Fibroblast of mammary gland (primary cell): ENCODE results near the gene COL16A1.

Experiments used
- DNase-seq: peaks from one replicate; pipeline ENCODE4 v3.0.0-alpha.2; 2010; ENCODE audit warnings: low read depth
- H3K4me3 ChIP-seq: 2 replicates; pipeline ENCODE4 v1.5.1; 2011; ENCODE audit warnings: low read depth, mild to moderate bottlenecking, low read length, moderate library complexity; ENCODE audit not compliant: control insufficient read depth
- TF ChIP-seq, protein P1 (sequence below): conservative IDR thresholded peaks from 2 replicates; pipeline ENCODE4 v1.5.1; 2011; ENCODE audit warnings: low read depth, low read length, inconsistent platforms; ENCODE audit not compliant: control insufficient read depth, insufficient read depth

The COL16A1 gene

DNA sequence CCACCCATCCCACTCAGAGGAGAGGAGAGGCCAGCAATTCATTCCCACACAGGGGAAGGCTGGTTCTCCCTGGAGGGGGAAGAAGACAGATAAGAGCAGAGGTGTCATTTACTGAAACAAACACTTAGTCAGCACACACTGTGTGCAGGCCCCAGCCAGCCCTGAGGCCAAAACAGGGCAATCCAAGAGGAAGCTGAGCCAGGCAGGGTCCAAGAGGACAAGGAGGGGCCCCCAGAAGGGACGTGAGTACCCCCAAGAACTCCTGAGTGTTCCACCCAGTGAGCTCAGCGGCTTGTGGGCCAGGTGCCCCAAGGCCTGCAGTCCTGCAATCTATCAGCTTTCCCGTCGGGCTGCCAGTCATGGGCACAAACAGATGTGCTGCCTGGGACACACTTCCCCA, 44.5 kb upstream of the COL16A1 start:
- DNase-seq = no peak
- TF ChIP-seq, protein P1, sequence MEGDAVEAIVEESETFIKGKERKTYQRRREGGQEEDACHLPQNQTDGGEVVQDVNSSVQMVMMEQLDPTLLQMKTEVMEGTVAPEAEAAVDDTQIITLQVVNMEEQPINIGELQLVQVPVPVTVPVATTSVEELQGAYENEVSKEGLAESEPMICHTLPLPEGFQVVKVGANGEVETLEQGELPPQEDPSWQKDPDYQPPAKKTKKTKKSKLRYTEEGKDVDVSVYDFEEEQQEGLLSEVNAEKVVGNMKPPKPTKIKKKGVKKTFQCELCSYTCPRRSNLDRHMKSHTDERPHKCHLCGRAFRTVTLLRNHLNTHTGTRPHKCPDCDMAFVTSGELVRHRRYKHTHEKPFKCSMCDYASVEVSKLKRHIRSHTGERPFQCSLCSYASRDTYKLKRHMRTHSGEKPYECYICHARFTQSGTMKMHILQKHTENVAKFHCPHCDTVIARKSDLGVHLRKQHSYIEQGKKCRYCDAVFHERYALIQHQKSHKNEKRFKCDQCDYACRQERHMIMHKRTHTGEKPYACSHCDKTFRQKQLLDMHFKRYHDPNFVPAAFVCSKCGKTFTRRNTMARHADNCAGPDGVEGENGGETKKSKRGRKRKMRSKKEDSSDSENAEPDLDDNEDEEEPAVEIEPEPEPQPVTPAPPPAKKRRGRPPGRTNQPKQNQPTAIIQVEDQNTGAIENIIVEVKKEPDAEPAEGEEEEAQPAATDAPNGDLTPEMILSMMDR = no peak
- H3K4me3 ChIP-seq = no peak overlapping the region

DNA sequence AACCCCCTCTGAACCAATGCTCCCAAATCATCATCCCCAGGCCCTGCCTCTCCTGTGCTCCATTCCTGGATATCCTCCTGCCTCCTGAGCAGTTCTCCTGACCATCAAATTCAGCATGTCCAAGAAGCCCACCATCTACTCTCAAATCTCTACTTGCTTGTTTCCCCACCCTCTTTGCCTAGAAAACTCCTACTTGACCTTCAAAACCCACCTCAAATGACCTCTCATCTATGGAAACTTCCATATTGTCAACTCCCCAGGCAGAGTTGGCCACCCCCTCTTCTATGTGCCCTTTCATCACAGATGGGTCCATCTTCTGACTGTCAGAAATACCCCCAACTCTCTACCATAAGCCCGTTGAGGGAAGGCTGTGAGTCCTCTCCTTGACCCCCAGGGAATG, 43.5 kb upstream of the COL16A1 start:
- TF ChIP-seq, protein P1 = no peak
- DNase-seq = no peak
- H3K4me3 ChIP-seq = no peak overlapping the region

DNA sequence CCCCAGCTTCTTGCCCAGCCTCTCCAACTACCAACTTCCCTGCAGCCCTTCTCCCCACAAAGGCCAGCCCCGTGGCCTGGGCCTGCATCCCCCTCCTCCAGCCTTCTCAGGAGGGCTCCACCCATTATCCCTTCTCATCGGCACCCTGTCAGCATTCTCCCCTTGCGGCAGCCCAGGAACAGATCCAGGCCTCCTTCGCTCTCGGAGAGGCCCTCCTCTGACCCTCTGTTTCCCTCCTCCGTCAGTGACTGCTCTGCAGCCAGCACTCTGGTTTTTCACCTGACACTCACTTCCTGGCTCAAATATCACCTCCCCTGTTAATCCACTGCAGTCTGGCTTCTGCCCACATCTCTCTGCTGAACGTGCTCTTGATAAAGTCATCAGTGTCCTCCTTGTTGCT, 42.9 kb upstream of the COL16A1 start:
- H3K4me3 ChIP-seq = no peak overlapping the region
- DNase-seq = no peak
- TF ChIP-seq, protein P1 = no peak

DNA sequence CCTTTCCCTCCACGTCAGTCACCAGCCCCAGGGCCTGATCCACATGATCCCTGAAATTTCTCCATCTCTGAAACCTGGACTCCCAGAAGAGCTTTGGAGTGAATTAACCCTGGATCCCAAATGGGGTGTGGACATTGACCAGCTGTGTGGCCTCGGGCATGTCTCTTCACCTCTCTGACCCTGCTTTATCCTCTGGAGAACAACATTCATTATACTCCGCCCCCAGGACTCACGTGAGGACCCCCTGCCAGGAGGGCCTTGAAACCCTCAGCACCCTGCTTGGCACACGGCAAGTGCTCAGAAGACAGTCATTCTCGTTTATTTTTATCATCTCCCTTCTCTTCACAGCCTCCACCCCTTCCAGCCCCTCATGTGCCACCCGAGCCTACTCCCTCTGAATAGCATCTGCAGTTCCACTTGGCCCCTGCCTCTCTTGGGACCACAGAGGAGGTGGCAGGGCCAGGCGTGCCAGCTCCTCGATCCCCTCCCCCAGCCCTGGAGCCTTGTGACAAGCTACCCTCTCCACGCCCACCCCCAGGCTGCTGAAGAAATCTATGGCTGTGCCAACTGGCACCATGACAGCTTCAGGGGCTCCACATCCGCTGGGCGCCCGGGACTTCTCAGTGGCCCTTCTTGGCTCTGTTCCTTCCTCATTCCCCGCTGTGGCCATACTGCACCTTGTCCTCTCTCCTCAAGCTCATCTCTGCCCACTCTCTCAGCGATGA, 42.3 kb upstream of the COL16A1 start:
- TF ChIP-seq, protein P1 = no peak
- no peak for DNase-seq
- H3K4me3 ChIP-seq = no peak overlapping the region

DNA sequence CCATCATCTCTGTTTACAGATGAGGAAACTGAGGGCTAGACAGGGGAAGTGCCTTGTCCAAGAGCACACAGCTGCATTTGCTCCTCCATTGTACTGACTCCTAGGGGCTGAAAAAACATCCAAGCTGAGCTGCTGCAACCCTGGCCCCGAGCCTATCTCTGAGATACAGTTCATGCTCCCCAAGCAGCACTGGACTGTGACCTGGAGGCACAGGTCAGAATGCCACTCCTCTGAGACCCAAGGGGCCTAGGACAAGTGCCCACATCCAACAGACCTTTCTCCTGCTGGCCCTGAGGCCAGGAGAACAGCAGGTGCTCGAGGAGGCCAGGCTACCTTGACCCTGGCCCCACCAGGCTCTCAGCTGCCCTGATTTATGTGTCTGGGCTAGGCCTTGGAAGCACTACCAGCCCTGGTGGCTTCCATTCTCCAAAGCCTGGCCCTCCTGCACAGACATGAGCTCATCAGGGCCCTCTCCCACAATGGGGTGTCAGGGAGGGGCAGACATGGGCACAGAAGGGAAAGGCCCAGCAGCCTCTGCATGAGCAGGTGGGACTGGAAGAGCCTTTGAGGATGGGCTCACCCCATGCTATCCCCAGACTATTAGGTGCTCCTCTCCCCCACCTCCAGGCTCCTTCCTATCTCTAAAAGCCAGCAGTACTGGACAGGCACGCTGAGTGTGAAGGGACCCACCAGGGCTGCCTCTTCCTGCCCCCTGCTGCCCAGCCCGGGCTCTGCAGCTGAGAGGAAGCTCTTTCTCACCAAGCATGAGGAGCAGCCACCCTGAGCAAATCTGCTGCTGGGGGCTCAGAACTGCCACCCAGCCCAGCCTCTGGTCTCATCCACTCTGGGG, 41.5 kb upstream of the COL16A1 start:
- H3K4me3 ChIP-seq = no peak overlapping the region
- peak; percentile 54 for DNase-seq
- TF ChIP-seq, protein P1 = peak; percentile 81

DNA sequence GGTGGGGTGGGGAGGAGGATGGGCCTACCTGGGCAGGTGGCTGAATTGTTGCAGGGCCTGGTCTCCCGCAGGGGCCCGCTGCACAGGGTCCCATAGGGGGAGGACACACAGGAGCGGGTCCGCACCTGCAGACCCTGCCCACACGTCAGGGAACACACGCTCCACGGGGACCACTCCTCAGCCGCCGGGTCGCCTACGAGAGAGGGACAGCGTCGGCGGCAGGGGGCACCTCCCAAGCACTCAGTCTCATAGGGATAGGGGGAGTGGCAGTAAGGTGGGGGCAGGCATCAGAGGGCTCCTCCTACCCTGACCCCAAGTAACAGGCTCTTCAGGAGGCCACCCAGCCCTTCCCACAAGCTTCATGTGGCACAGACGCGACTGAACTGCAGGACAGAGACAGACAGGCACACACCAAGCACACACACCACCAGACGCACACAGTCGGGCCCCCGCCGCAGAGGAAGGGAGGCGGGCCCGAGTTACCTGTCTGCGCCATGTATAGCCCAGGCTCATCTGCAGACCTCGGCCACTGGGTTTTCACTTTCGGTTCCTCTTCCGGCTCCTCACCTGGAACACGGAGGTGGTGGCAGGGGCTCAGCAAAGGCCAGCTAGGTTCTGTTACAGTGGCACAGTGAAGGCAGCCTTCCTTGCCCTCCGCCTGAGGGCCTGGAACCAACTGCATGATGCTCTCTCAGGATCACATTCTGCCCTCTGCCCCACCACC, 40.5 kb upstream of the COL16A1 start:
- H3K4me3 ChIP-seq = no peak overlapping the region
- TF ChIP-seq, protein P1 = no peak
- DNase-seq = no peak
